ENCODE results near the gene RNGTT.
"Not testable (repeated sequence)": the region's sequence is repeated elsewhere in the genome, so short reads cannot be mapped to it uniquely, and the experiment has no call there.

RNGTT gene

GRCh38 chr6:88839280-88839679 is 124.1 kb downstream of the RNGTT start:
- no peak for FAIRE-seq
- TF ChIP-seq POLR2AphosphoS5 (IDR thresholded peaks at IDR 0.05; ENCODE audit: low read depth, low read length): no peak
- TF ChIP-seq SPI1 (IDR thresholded peaks at IDR 0.05; ENCODE audit: low read depth, low read length): no peak
- TF ChIP-seq TAF1 (IDR thresholded peaks at IDR 0.05; ENCODE audit: low read depth, low read length): no peak
- TF ChIP-seq POU2F2 (IDR thresholded peaks at IDR 0.05; ENCODE audit: low read depth, low read length): no peak
- no peak for DNase-seq (ENCODE audit: insufficient read length, low spot score)

- FAIRE-seq (no peak), DNase-seq (ENCODE audit: insufficient read length, low spot score) (no peak)
- TF ChIP-seq SPI1 (IDR thresholded peaks at IDR 0.05; ENCODE audit: low read depth, low read length) (no peak), POU2F2 (IDR thresholded peaks at IDR 0.05; ENCODE audit: low read depth, low read length) (no peak), TAF1 (IDR thresholded peaks at IDR 0.05; ENCODE audit: low read depth, low read length) (no peak), POLR2AphosphoS5 (IDR thresholded peaks at IDR 0.05; ENCODE audit: low read depth, low read length) (no peak), PAX5 (IDR thresholded peaks at IDR 0.05; ENCODE audit: insufficient read depth, low read length, severe bottlenecking) (no peak), POLR2A (IDR thresholded peaks at IDR 0.05; ENCODE audit: low read depth, low read length) (no peak)
These were observed 128.2 kb downstream of the RNGTT start for GRCh38 chr6:88835210-88835609.

GRCh38 chr6:88833071-88833470 is 130.3 kb downstream of the RNGTT start:
- FAIRE-seq; DNase-seq (ENCODE audit: insufficient read length, low spot score): not testable (repeated sequence)

GRCh38 chr6:88827599-88827998 is 135.8 kb downstream of the RNGTT start:
- FAIRE-seq; DNase-seq (ENCODE audit: insufficient read length, low spot score): not testable (repeated sequence)

GRCh38 chr6:88825856-88826255 is 137.6 kb downstream of the RNGTT start:
- FAIRE-seq (no peak), DNase-seq (ENCODE audit: insufficient read length, low spot score) (no peak)
- no peak for TF ChIP-seq POU2F2 (IDR thresholded peaks at IDR 0.05; ENCODE audit: low read depth, low read length)
- TF ChIP-seq POLR2AphosphoS5 (IDR thresholded peaks at IDR 0.05; ENCODE audit: low read depth, low read length): no peak
- TF ChIP-seq POLR2A (IDR thresholded peaks at IDR 0.05; ENCODE audit: low read depth, low read length): no peak
- TF ChIP-seq TAF1 (IDR thresholded peaks at IDR 0.05; ENCODE audit: low read depth, low read length): no peak
- no peak for TF ChIP-seq PAX5 (IDR thresholded peaks at IDR 0.05; ENCODE audit: insufficient read depth, low read length, severe bottlenecking)
- no peak for TF ChIP-seq SPI1 (IDR thresholded peaks at IDR 0.05; ENCODE audit: low read depth, low read length)

- FAIRE-seq: peak; percentile 23
- no peak for DNase-seq (ENCODE audit: insufficient read length, low spot score)
- no peak for TF ChIP-seq POLR2A (IDR thresholded peaks at IDR 0.05; ENCODE audit: low read depth, low read length)
- TF ChIP-seq TAF1 (IDR thresholded peaks at IDR 0.05; ENCODE audit: low read depth, low read length): no peak
These were observed 139.4 kb downstream of the RNGTT start for GRCh38 chr6:88823998-88824397.

- DNase-seq (ENCODE audit: insufficient read length, low spot score): no peak
- no peak for TF ChIP-seq POU2F2 (IDR thresholded peaks at IDR 0.05; ENCODE audit: low read depth, low read length)
- TF ChIP-seq PAX5 (IDR thresholded peaks at IDR 0.05; ENCODE audit: insufficient read depth, low read length, severe bottlenecking): no peak
- no peak for TF ChIP-seq POLR2AphosphoS5 (IDR thresholded peaks at IDR 0.05; ENCODE audit: low read depth, low read length)
- no peak for TF ChIP-seq SPI1 (IDR thresholded peaks at IDR 0.05; ENCODE audit: low read depth, low read length)
- TF ChIP-seq TAF1 (IDR thresholded peaks at IDR 0.05; ENCODE audit: low read depth, low read length): no peak
- TF ChIP-seq POLR2A (IDR thresholded peaks at IDR 0.05; ENCODE audit: low read depth, low read length): no peak
These were observed 147.9 kb downstream of the RNGTT start for GRCh38 chr6:88815491-88815890.

GRCh38 chr6:88814909-88815308 is 148.5 kb downstream of the RNGTT start:
- TF ChIP-seq POLR2AphosphoS5 (IDR thresholded peaks at IDR 0.05; ENCODE audit: low read depth, low read length): no peak
- no peak for TF ChIP-seq POU2F2 (IDR thresholded peaks at IDR 0.05; ENCODE audit: low read depth, low read length)
- no peak for TF ChIP-seq TAF1 (IDR thresholded peaks at IDR 0.05; ENCODE audit: low read depth, low read length)
- no peak for TF ChIP-seq POLR2A (IDR thresholded peaks at IDR 0.05; ENCODE audit: low read depth, low read length)
- no peak for TF ChIP-seq SPI1 (IDR thresholded peaks at IDR 0.05; ENCODE audit: low read depth, low read length)
- TF ChIP-seq PAX5 (IDR thresholded peaks at IDR 0.05; ENCODE audit: insufficient read depth, low read length, severe bottlenecking): no peak
- no peak for DNase-seq (ENCODE audit: insufficient read length, low spot score)
- FAIRE-seq: no peak

More at GRCh38 chr6:88815491-88815890, 147.9 kb downstream of the RNGTT start:
- FAIRE-seq: no peak

- no peak for FAIRE-seq
- TF ChIP-seq PAX5 (IDR thresholded peaks at IDR 0.05; ENCODE audit: insufficient read depth, low read length, severe bottlenecking) (no peak), POU2F2 (IDR thresholded peaks at IDR 0.05; ENCODE audit: low read depth, low read length) (no peak), POLR2A (IDR thresholded peaks at IDR 0.05; ENCODE audit: low read depth, low read length) (no peak), POLR2AphosphoS5 (IDR thresholded peaks at IDR 0.05; ENCODE audit: low read depth, low read length) (no peak), TAF1 (IDR thresholded peaks at IDR 0.05; ENCODE audit: low read depth, low read length) (no peak), SPI1 (IDR thresholded peaks at IDR 0.05; ENCODE audit: low read depth, low read length) (no peak)
- DNase-seq (ENCODE audit: insufficient read length, low spot score): no peak
These were observed 150.4 kb downstream of the RNGTT start for GRCh38 chr6:88813045-88813444.

- TF ChIP-seq TAF1 (IDR thresholded peaks at IDR 0.05; ENCODE audit: low read depth, low read length): no peak
- TF ChIP-seq SPI1 (IDR thresholded peaks at IDR 0.05; ENCODE audit: low read depth, low read length): no peak
- no peak for TF ChIP-seq POU2F2 (IDR thresholded peaks at IDR 0.05; ENCODE audit: low read depth, low read length)
- no peak for TF ChIP-seq POLR2AphosphoS5 (IDR thresholded peaks at IDR 0.05; ENCODE audit: low read depth, low read length)
- no peak for TF ChIP-seq PAX5 (IDR thresholded peaks at IDR 0.05; ENCODE audit: insufficient read depth, low read length, severe bottlenecking)
- TF ChIP-seq POLR2A (IDR thresholded peaks at IDR 0.05; ENCODE audit: low read depth, low read length): no peak
- no peak for FAIRE-seq
- no peak for DNase-seq (ENCODE audit: insufficient read length, low spot score)
These were observed 152.7 kb downstream of the RNGTT start for GRCh38 chr6:88810701-88811100.

GRCh38 chr6:88810089-88810488 is 153.3 kb downstream of the RNGTT start:
- DNase-seq (ENCODE audit: insufficient read length, low spot score) (no peak), FAIRE-seq (no peak)
- no peak for TF ChIP-seq POLR2A (IDR thresholded peaks at IDR 0.05; ENCODE audit: low read depth, low read length)
- no peak for TF ChIP-seq PAX5 (IDR thresholded peaks at IDR 0.05; ENCODE audit: insufficient read depth, low read length, severe bottlenecking)
- no peak for TF ChIP-seq POLR2AphosphoS5 (IDR thresholded peaks at IDR 0.05; ENCODE audit: low read depth, low read length)
- TF ChIP-seq TAF1 (IDR thresholded peaks at IDR 0.05; ENCODE audit: low read depth, low read length): no peak
- no peak for TF ChIP-seq SPI1 (IDR thresholded peaks at IDR 0.05; ENCODE audit: low read depth, low read length)
- no peak for TF ChIP-seq POU2F2 (IDR thresholded peaks at IDR 0.05; ENCODE audit: low read depth, low read length)

All from GM12891 (cell line).